HG03521 (cell line): ENCODE data around the gene TRHDE.
A peak's percentile ranks its signal among the peaks of the same experiment; 100 is the strongest.

Experiments
- ATAC-seq: cut with Tn5 transposase; IDR thresholded peaks from one replicate; pipeline ENCODE4 v1.9.1; 2021; ENCODE audit warnings: mild to moderate bottlenecking, moderate library complexity; ENCODE audit not compliant: unreplicated experiment

The TRHDE gene

GRCh38 chr12:72313806-72314205 is 41.6 kb downstream of the TRHDE start:
- no peak for ATAC-seq

- ATAC-seq = no peak
Observed at GRCh38 chr12:72315858-72316257, 43.7 kb downstream of the TRHDE start.

GRCh38 chr12:72318341-72318740 is 46.2 kb downstream of the TRHDE start:
- ATAC-seq = no peak

GRCh38 chr12:72323881-72324280 is 51.7 kb downstream of the TRHDE start:
- ATAC-seq = no peak

GRCh38 chr12:72330301-72330700 is 58.1 kb downstream of the TRHDE start:
- no peak for ATAC-seq

- ATAC-seq = no peak
Observed at GRCh38 chr12:72330784-72331183, 58.6 kb downstream of the TRHDE start.

GRCh38 chr12:72337382-72337781 is 65.2 kb downstream of the TRHDE start:
- ATAC-seq = no peak

- ATAC-seq = no peak
Observed at GRCh38 chr12:72337946-72338345, 65.8 kb downstream of the TRHDE start.

- no peak for ATAC-seq
Observed at GRCh38 chr12:72338437-72338836, 66.3 kb downstream of the TRHDE start.

- peak; percentile 88 for ATAC-seq
Observed at GRCh38 chr12:72346363-72346944, 74.3 kb downstream of the TRHDE start.

- no peak for ATAC-seq
Observed at GRCh38 chr12:72349491-72349890, 77.3 kb downstream of the TRHDE start.

GRCh38 chr12:72359416-72359815 is 87.2 kb downstream of the TRHDE start:
- no peak for ATAC-seq

GRCh38 chr12:72365151-72365550 is 93.0 kb downstream of the TRHDE start:
- no peak for ATAC-seq

- no peak for ATAC-seq
Observed at GRCh38 chr12:72366255-72366654, 94.1 kb downstream of the TRHDE start.

- ATAC-seq = no peak
Observed at GRCh38 chr12:72368298-72368697, 96.1 kb downstream of the TRHDE start.

- ATAC-seq = no peak
Observed at GRCh38 chr12:72368719-72369422, 96.7 kb downstream of the TRHDE start.

GRCh38 chr12:72369423-72369959 is 97.3 kb downstream of the TRHDE start:
- no peak for ATAC-seq

- no peak for ATAC-seq
Observed at GRCh38 chr12:72380441-72380840, 108.3 kb downstream of the TRHDE start.

- ATAC-seq = no peak
Observed at GRCh38 chr12:72388322-72388721, 116.2 kb downstream of the TRHDE start.

- no peak for ATAC-seq
Observed at GRCh38 chr12:72390146-72390545, 118.0 kb downstream of the TRHDE start.

- no peak for ATAC-seq
Observed at GRCh38 chr12:72406111-72406510, 133.9 kb downstream of the TRHDE start.

GRCh38 chr12:72432037-72432604 is 160.0 kb downstream of the TRHDE start:
- no peak for ATAC-seq
